Measurements from ENCODE around the gene BUD23.

DNA sequence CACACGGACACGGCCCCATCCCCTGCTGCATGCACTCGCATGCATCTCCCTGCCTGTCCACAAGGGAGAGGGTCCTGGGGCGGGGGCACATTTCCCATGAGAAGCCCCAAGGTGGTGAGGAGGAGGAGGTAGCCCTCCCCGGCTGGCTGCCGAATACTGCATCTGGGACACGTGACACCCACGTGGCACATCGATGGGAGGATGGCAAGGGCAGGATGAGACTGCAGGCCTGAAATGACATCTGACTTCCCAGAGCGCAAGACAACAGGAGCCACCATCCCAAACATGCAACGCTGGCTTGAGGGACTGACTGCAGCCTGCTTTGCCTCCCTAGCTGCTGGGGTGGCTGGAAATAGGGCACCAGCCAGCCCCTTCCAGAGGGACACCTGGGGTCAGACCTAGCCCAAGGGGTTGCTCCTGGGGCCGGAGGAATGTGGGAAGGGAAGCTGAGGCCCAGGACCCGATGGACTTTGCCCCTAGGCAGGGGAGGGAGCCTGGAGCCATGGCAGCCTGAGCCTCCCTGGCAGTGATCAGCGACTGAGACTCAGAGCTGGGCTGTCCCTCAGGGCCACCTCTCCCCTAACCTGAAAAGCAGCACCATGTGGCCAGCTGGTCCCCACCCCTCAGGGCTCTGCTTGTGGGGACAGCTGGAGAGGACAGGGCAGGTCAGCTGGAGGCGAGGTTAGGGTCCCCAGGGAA, 16.1 kb downstream of the BUD23 start:
- TF ChIP-seq POLR2A (IDR thresholded peaks at IDR 0.05) (no peak), POLR2AphosphoS5 (IDR thresholded peaks at IDR 0.05) (no peak), CTCF (IDR thresholded peaks at IDR 0.05) (no peak), EP300 (IDR thresholded peaks at IDR 0.05) (no peak)
